NB4 (cell line): ENCODE measurements around the gene KIAA0319L.

Source experiments
- CTCF ChIP-seq: IDR thresholded peaks from one replicate; pipeline ENCODE4 v1.5.1; 2012; ENCODE audit warnings: low read depth, low read length
- POLR2A ChIP-seq: IDR thresholded peaks from 2 replicates; pipeline ENCODE4 v1.6.1; 2011; ENCODE audit warnings: mild to moderate bottlenecking; ENCODE audit not compliant: insufficient read length; ENCODE audit errors: extremely low read depth

DNA sequence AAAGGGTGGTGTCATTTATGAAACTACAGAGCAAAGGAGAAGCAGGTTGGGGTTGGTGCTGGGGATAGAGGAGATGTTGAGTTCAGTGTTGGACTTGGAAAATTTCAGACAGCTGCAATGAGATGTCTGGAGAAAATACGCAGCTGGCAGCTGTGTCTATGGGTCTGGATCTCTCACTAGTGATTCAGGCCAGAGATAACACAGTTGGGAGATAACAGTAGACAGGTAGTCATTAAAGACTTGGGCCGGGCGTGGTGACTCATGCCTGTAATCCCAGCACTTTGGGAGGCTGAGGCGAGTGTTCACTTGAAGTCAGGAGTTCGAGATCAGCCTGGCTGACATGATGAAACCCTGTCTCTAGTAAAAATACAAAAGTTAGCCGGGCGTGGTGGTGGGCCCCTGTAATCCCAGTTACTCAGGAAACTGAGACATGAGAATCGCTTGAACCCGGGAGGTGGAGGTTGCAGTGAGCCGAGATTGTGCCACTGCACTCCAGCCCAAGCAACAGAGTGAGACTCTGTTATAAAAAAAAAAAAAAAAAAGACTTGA is 13.5 kb upstream of the KIAA0319L start:
- TF ChIP-seq POLR2A = no peak
- TF ChIP-seq CTCF = no peak
